T-helper 1 cell treated with Interleukin-12 subunit alpha and Interleukin-12 subunit beta and Interleukin-4 antibody, amounts not matched to agents 30 ng/mL and 1 ng/mL, for 36 hours (primary cell): ENCODE results near the gene DHRS7. TPM values are rescaled to one million over a fixed set of nuclear protein-coding genes. Genes with fewer than 3 reads are reported as not detected.

Experiments
- intact Hi-C: fragments of 100-400 bp; cut with micrococcal nuclease; formaldehyde crosslinking; loops from one replicate; pipeline ENCODE4 v1.15.1; 2024
- total RNA-seq: library from RNA; stranded (reverse); gene quantifications from 2 replicates; pipeline ENCODE4 v1.2.3, GENCODE V29; 2022

The DHRS7 gene
- total RNA-seq, 1 donor from 2014 or later = 55.1 TPM

- intact Hi-C loops = loop anchor here (1.0 to 5.0 kb wide), 13 partner anchors 21 to 1058 kb away; partner anchors contain the start of genes CCDC175, DAAM1, JKAMP and L3HYPDH
Measured at GRCh38 chr14:60184905-60185555, 19.8 kb upstream of the DHRS7 start.

GRCh38 chr14:60184146-60184904 is 19.1 kb upstream of the DHRS7 start:
- intact Hi-C loops = loop anchor here (1.0 to 5.0 kb wide), 13 partner anchors 20 to 1058 kb away; partner anchors contain the start of genes CCDC175, DAAM1, JKAMP and L3HYPDH

- intact Hi-C loops = loop anchor here (1.0 to 5.0 kb wide), 13 partner anchors 19 to 1057 kb away; partner anchors contain the start of genes CCDC175, DAAM1, JKAMP and L3HYPDH
Measured at GRCh38 chr14:60183741-60184140, 18.5 kb upstream of the DHRS7 start.

- intact Hi-C loops = loop anchor here (5.0 kb wide), 2 partner anchors 149 to 701 kb away; partner anchors contain the start of genes JKAMP and L3HYPDH
Measured at GRCh38 chr14:60183138-60183537, 17.9 kb upstream of the DHRS7 start.

- intact Hi-C loops = no loop called here
Measured at GRCh38 chr14:60179431-60179869, 14.3 kb upstream of the DHRS7 start.

- intact Hi-C loops = no loop called here
Measured at GRCh38 chr14:60178820-60179219, 13.6 kb upstream of the DHRS7 start.

GRCh38 chr14:60178164-60178563 is 13.0 kb upstream of the DHRS7 start:
- intact Hi-C loops = no loop called here

GRCh38 chr14:60175255-60175902 is 10.2 kb upstream of the DHRS7 start:
- intact Hi-C loops = no loop called here

- intact Hi-C loops = no loop called here
Measured at GRCh38 chr14:60174352-60175254, 9.4 kb upstream of the DHRS7 start.

- intact Hi-C loops = no loop called here
Measured at GRCh38 chr14:60171690-60172089, 6.5 kb upstream of the DHRS7 start.

- intact Hi-C loops = no loop called here
Measured at GRCh38 chr14:60170948-60171347, 5.8 kb upstream of the DHRS7 start.

GRCh38 chr14:60169722-60170121 is 4.5 kb upstream of the DHRS7 start:
- intact Hi-C loops = loop anchor here (5.0 to 10.0 kb wide), 4 partner anchors 585 to 1745 kb away; partner anchors contain the start of genes JKAMP, KIAA0586, L3HYPDH and TIMM9

- intact Hi-C loops = loop anchor here (5.0 to 10.0 kb wide), 4 partner anchors 589 to 1741 kb away; partner anchors contain the start of genes JKAMP, KIAA0586, L3HYPDH and TIMM9
Measured at GRCh38 chr14:60166142-60166541, 944 bp upstream of the DHRS7 start.

- intact Hi-C loops = loop anchor here (2.0 to 10.0 kb wide), 5 partner anchors 589 to 1741 kb away; partner anchors contain the start of genes DAAM1, JKAMP, KIAA0586 and L3HYPDH
Measured at GRCh38 chr14:60165547-60165876, 314 bp upstream of the DHRS7 start.

- intact Hi-C loops = loop anchor here (1.0 to 10.0 kb wide), 9 partner anchors 12 to 1740 kb away; partner anchors contain the start of genes DAAM1, KIAA0586, PCNX4 and PPM1A
Measured at GRCh38 chr14:60164404-60164711, 840 bp downstream of the DHRS7 start.

GRCh38 chr14:60163693-60164092 is 1.5 kb downstream of the DHRS7 start:
- intact Hi-C loops = loop anchor here (1.0 to 10.0 kb wide), 9 partner anchors 11 to 1739 kb away; partner anchors contain the start of genes DAAM1, KIAA0586, PCNX4 and PPM1A

GRCh38 chr14:60161196-60162107 is 3.7 kb downstream of the DHRS7 start:
- intact Hi-C loops = loop anchor here (5.0 to 10.0 kb wide), 4 partner anchors 171 to 1737 kb away; partner anchors contain the start of genes KIAA0586 and TIMM9

GRCh38 chr14:60160422-60160821 is 4.8 kb downstream of the DHRS7 start:
- intact Hi-C loops = loop anchor here (5.0 to 10.0 kb wide), 4 partner anchors 172 to 1736 kb away; partner anchors contain the start of genes KIAA0586 and TIMM9

- intact Hi-C loops = loop anchor here (5.0 kb wide), 1 partner anchor 42 kb away; no protein-coding TSS in a partner anchor
Measured at GRCh38 chr14:60154671-60155070, 10.5 kb downstream of the DHRS7 start.
